Measurements from ENCODE around the gene PHC2. TPM values are rescaled to one million over a fixed set of nuclear protein-coding genes. Genes with fewer than 3 reads are reported as not detected.

Gene PHC2
- total RNA-seq, 2 experiments from 2014 or later = 21.4 to 22.5 TPM

- Mint-ChIP-seq H3K36me3 (no peaks in the 10 kb centered on the region), H3K4me1 (ENCODE audit: low read depth) (peaks cover 9% of the 10 kb centered on the region), H3K27ac (no peak overlapping the region), H3K27me3 (peaks cover 5% of the 10 kb centered on the region), H3K9me3 (no peaks in the 10 kb centered on the region), H3K4me3 (no peak overlapping the region)
- ChIA-PET CTCF (interaction anchor here (1.2 kb wide), 1 partner anchor 96 kb away, joined by 3 read pairs; no protein-coding TSS in a partner anchor), POLR2A (interaction anchor here (1.1 kb wide), 1 partner anchor 45 kb away, joined by 5 read pairs; no protein-coding TSS in a partner anchor)
- intact Hi-C loops (cut with micrococcal nuclease) = no loop called here
- DNase-seq = no peak
Measured at GRCh38 chr1:33392206-33392605, 38.7 kb downstream of the PHC2 start.

DNA sequence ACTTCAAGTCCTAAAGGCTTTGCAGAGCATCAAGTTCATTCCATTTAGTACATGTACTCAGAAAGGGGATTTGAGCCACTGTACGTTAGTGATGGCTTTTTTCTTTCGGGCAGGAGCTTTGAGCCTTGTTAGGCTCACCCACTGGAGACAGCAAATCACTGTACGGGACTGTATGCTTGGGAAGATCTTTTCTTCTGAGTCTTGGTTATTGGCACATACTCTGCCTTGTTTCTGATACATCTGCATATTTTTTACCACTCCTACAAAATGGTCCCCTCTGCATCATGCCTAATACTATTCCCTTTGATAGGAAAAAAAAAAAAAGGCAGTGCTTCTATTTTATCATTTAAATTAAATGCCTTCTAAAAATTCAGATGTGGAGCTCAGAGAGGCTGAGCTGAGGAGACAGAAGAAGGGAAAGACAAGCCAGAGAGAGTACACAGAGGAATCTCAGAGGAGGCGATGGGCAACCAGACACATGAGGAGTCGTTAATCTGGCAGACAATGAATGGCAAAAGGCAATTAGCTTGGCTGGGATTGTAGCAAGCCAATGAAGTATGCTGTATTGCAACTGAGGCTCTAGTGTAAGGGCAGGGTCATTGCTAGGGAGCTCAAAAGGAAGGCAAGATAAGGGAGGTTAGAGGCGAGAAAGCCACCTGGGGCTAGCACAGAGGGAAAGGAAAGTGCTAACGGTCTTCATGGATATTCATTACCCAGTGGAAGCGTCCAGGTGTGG, 39.4 kb downstream of the PHC2 start:
- no peak for DNase-seq
- H3K4me3 Mint-ChIP-seq = no peak overlapping the region
- H3K36me3 Mint-ChIP-seq = no peaks in the 10 kb centered on the region
- ChIA-PET POLR2A (interaction anchor here (1.1 kb wide), 1 partner anchor 46 kb away, joined by 5 read pairs; no protein-coding TSS in a partner anchor), CTCF (no interaction called here)
- no peaks in the 10 kb centered on the region for H3K9me3 Mint-ChIP-seq
- intact Hi-C loops (cut with micrococcal nuclease) = no loop called here
- H3K27ac Mint-ChIP-seq = no peak overlapping the region
- peaks cover 3% of the 10 kb centered on the region for H3K4me1 Mint-ChIP-seq (ENCODE audit: low read depth)
- H3K27me3 Mint-ChIP-seq = peaks cover 5% of the 10 kb centered on the region

DNA sequence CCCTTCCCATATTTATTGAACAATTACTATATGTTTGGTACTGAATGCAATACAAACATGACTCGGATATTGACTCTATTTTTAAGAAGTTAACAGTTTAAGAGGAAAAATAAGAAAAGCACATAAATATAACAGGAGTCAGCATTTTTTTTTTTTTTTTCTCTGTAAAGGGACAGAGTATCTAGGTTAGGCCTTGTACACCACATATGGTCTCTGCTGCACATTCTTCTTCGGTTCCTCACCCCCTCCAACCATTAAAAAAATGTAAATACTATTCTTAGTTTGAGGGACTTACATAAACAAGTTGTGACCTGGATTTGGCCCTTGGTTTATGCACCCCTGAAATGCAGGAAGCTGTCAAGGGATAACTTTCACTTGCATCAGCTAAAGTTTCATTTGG, 40.4 kb downstream of the PHC2 start:
- POLR2A ChIA-PET = no interaction called here
- Mint-ChIP-seq H3K27me3 (peaks cover 5% of the 10 kb centered on the region), H3K4me3 (no peak overlapping the region), H3K9me3 (no peaks in the 10 kb centered on the region), H3K4me1 (ENCODE audit: low read depth) (no peaks in the 10 kb centered on the region), H3K36me3 (no peaks in the 10 kb centered on the region), H3K27ac (no peak overlapping the region)
- CTCF ChIA-PET = interaction anchor here (0.6 to 1.0 kb wide), 2 partner anchors 8 to 95 kb away, joined by 3 read pairs; no protein-coding TSS in a partner anchor
- intact Hi-C loops (cut with micrococcal nuclease) = no loop called here
- no peak for DNase-seq

- no peaks in the 10 kb centered on the region for H3K4me1 Mint-ChIP-seq (ENCODE audit: low read depth)
- ChIA-PET CTCF (interaction anchor here (1.0 kb wide), 1 partner anchor 93 kb away, joined by 3 read pairs; no protein-coding TSS in a partner anchor), POLR2A (no interaction called here)
- H3K27ac Mint-ChIP-seq = no peak overlapping the region
- intact Hi-C loops (cut with micrococcal nuclease) = no loop called here
- H3K27me3 Mint-ChIP-seq = peaks cover 5% of the 10 kb centered on the region
- no peak for DNase-seq
- H3K9me3 Mint-ChIP-seq = no peaks in the 10 kb centered on the region
- no peak overlapping the region for H3K4me3 Mint-ChIP-seq
- H3K36me3 Mint-ChIP-seq = no peaks in the 10 kb centered on the region
Measured at GRCh38 chr1:33388805-33389771, 41.8 kb downstream of the PHC2 start.

DNA sequence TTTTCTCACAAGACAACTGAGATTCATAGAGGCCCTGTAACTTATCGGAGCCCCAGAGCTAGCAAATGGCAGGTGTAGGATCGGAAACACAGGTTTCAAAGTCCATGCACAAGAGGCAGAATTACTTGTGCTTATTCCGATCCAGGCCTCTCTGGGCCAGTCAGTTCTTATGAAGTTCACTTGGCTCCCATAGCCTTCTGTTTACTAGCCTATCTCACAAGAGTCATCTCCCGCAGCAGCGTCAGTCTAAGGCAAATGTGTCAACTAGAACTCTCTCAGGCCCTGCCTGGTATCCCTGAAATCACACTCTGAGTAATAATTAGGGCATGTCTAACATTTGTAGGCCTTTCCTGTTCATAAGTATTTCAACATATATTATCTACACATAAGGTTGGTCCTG, 43.3 kb downstream of the PHC2 start:
- intact Hi-C loops (cut with micrococcal nuclease) = no loop called here
- no peak overlapping the region for H3K4me3 Mint-ChIP-seq
- no peaks in the 10 kb centered on the region for H3K4me1 Mint-ChIP-seq (ENCODE audit: low read depth)
- no peak overlapping the region for H3K27ac Mint-ChIP-seq
- peaks cover 4% of the 10 kb centered on the region for H3K27me3 Mint-ChIP-seq
- POLR2A ChIA-PET = no interaction called here
- no peak for DNase-seq
- CTCF ChIA-PET = no interaction called here
- no peaks in the 10 kb centered on the region for H3K9me3 Mint-ChIP-seq
- no peaks in the 10 kb centered on the region for H3K36me3 Mint-ChIP-seq

GRCh38 chr1:33385251-33385650, 45.6 kb downstream of the PHC2 start:
- Mint-ChIP-seq H3K27me3 (peaks cover 7% of the 10 kb centered on the region), H3K4me1 (ENCODE audit: low read depth) (peaks cover 6% of the 10 kb centered on the region), H3K27ac (no peak overlapping the region), H3K4me3 (no peak overlapping the region), H3K36me3 (no peaks in the 10 kb centered on the region), H3K9me3 (no peaks in the 10 kb centered on the region)
- intact Hi-C loops (cut with micrococcal nuclease) = no loop called here
- POLR2A ChIA-PET = no interaction called here
- CTCF ChIA-PET = no interaction called here
- no peak for DNase-seq

- ChIA-PET POLR2A (no interaction called here), CTCF (no interaction called here)
- H3K27me3 Mint-ChIP-seq = peaks cover 13% of the 10 kb centered on the region
- H3K4me1 Mint-ChIP-seq (ENCODE audit: low read depth) = peaks cover 6% of the 10 kb centered on the region
- H3K27ac Mint-ChIP-seq = no peak overlapping the region
- H3K4me3 Mint-ChIP-seq = no peak overlapping the region
- no peak for DNase-seq
- intact Hi-C loops (cut with micrococcal nuclease) = no loop called here
- H3K9me3 Mint-ChIP-seq = no peaks in the 10 kb centered on the region
- H3K36me3 Mint-ChIP-seq = no peaks in the 10 kb centered on the region
Measured at GRCh38 chr1:33384040-33384812, 46.7 kb downstream of the PHC2 start.

DNA sequence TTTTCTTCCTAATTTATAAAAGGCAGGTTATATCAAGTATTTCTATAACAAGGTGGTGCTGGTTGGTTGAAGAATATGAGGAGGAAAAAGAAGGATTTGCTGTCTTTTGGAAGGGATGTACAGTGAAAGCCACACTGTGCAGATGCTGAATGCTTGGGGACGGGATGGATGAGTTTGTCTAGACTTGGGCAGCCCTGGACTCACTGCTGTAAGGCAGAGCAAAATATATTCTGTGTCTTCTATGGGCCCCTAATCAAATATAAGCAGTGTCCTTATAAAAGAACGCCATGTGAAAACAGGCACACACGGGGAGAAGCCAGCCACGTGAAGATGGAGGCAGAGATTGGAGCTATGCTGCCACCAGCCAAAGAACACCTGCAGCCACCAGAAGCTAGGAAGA, 47.4 kb downstream of the PHC2 start:
- Mint-ChIP-seq H3K36me3 (no peaks in the 10 kb centered on the region), H3K9me3 (no peaks in the 10 kb centered on the region), H3K4me1 (ENCODE audit: low read depth) (peaks cover 6% of the 10 kb centered on the region), H3K27me3 (peaks cover 13% of the 10 kb centered on the region), H3K27ac (no peak overlapping the region), H3K4me3 (no peak overlapping the region)
- ChIA-PET POLR2A (no interaction called here), CTCF (no interaction called here)
- intact Hi-C loops (cut with micrococcal nuclease) = no loop called here
- no peak for DNase-seq

GRCh38 chr1:33382661-33383415, 48.1 kb downstream of the PHC2 start:
- intact Hi-C loops (cut with micrococcal nuclease) = no loop called here

GRCh38 chr1:33381977-33382376, 48.9 kb downstream of the PHC2 start:
- Mint-ChIP-seq H3K36me3 (no peaks in the 10 kb centered on the region), H3K27ac (no peak overlapping the region), H3K4me1 (ENCODE audit: low read depth) (peaks cover 11% of the 10 kb centered on the region), H3K9me3 (no peaks in the 10 kb centered on the region), H3K4me3 (no peak overlapping the region), H3K27me3 (peaks cover 13% of the 10 kb centered on the region)
- no peak for DNase-seq
- ChIA-PET POLR2A (no interaction called here), CTCF (no interaction called here)
- intact Hi-C loops (cut with micrococcal nuclease) = no loop called here

More at GRCh38 chr1:33382661-33383415, 48.1 kb downstream of the PHC2 start:
- H3K4me1 Mint-ChIP-seq (ENCODE audit: low read depth) = peaks cover 6% of the 10 kb centered on the region
- H3K27me3 Mint-ChIP-seq = peaks cover 13% of the 10 kb centered on the region
- H3K9me3 Mint-ChIP-seq = no peaks in the 10 kb centered on the region
- no peak overlapping the region for H3K4me3 Mint-ChIP-seq
- no peak for DNase-seq
- CTCF ChIA-PET = no interaction called here
- H3K36me3 Mint-ChIP-seq = no peaks in the 10 kb centered on the region
- POLR2A ChIA-PET = no interaction called here
- no peak overlapping the region for H3K27ac Mint-ChIP-seq

DNA sequence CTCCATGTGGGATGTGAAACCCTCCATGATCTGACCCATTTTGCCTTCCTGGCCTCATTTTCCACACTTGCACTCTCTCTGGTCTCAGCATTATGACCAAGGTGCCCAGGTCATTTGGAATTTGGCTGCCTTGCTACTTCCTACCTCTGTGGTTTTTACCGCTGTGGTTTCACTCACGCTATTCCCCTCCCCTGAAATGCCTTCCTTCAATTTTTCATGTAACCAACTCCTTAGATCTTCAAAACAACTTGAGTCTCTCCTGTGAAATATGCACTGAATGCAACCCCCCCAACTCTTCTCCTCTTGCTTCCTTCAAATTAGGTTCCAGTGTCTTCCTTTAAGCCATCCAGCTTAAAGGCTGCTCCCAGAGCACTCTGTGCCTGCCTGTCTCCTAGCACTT, 50.1 kb downstream of the PHC2 start:
- Mint-ChIP-seq H3K9me3 (no peaks in the 10 kb centered on the region), H3K4me1 (ENCODE audit: low read depth) (peaks cover 12% of the 10 kb centered on the region), H3K27me3 (peaks cover 13% of the 10 kb centered on the region), H3K36me3 (no peaks in the 10 kb centered on the region), H3K27ac (no peak overlapping the region), H3K4me3 (no peak overlapping the region)
- intact Hi-C loops (cut with micrococcal nuclease) = no loop called here
- CTCF ChIA-PET = interaction anchor here (1.1 kb wide), 1 partner anchor 90 kb away, joined by 3 read pairs; no protein-coding TSS in a partner anchor
- POLR2A ChIA-PET = no interaction called here
- no peak for DNase-seq
